ENCODE measurements around the gene UPK3B.
"Not testable (repeated sequence)": the region's sequence is repeated elsewhere in the genome, so short reads cannot be mapped to it uniquely, and the experiment has no call there.

Gene UPK3B

DNA sequence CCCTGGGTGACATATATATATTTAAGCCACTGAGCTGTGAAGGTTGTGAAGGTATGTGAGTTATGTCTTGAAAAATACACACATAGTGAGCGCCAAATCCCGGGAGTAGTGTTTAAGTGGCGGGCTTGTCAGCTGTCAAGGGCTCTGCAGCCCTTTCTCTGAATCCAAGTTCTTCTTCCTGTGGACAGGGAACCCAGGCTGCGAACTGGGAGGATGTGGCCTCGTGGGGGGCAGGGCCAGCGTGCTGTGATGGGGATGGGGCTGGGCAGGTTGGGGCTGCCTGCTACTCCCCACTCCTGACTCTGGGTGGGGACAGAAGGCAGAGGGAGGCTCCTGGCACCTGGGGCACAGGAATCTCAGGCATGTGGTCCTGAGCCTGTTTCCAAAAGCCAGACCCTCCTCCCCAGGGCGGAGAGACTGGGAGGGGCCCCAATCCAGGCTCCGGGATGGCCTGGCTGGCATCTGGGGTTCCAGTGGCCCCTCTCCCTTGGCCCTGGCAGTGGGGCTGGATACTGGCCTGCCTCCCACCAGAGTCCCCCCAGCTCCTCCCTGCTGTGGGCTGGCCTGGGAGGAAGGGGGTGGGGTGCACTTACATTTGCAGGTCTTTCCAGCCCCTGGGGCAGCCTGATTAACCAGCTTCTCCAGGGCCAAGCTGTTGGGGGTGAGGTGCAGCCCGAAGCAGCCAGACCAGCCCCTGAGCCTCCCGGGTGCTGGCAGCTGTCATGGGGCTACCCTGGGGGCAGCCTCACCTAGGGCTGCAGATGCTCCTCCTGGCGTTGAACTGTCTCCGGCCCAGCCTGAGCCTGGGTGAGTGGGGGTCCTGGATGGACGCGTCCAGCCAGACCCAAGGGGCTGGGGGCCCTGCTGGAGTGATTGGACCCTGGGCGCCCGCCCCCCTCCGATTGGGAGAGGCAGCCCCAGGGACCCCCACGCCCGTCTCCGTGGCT lies at the start of gene UPK3B:
Gene UPK3B, plus strand, starts transcription at position 622 of the 947 bp plus-strand sequence. Its CDS starts 101 bp downstream, at position 723.
- no peak for DNase-seq (ENCODE audit: low read depth in 2 of 2)

DNA sequence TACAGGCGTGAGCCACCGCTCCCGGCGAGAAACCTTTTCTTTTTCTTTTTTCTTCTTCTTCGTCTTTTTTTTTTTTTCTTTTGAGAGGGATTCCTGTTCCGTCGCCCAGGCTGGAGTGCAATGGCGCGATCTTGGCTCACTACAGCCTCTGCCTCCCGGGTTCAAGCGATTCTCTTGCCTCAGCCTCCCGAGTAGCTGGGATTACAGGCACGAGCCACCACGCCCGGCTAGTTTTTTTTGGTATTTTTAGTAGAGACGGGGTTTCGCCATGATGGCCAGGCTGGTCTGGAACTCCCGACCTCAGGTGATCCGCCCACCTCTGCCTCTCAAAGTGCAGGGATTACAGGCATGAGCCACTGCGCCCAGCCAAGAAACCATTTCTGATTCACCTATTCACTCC lies 49.6 kb upstream of the UPK3B start:
- DNase-seq (ENCODE audit: low read depth in 2 of 2) = not testable (repeated sequence)

DNA sequence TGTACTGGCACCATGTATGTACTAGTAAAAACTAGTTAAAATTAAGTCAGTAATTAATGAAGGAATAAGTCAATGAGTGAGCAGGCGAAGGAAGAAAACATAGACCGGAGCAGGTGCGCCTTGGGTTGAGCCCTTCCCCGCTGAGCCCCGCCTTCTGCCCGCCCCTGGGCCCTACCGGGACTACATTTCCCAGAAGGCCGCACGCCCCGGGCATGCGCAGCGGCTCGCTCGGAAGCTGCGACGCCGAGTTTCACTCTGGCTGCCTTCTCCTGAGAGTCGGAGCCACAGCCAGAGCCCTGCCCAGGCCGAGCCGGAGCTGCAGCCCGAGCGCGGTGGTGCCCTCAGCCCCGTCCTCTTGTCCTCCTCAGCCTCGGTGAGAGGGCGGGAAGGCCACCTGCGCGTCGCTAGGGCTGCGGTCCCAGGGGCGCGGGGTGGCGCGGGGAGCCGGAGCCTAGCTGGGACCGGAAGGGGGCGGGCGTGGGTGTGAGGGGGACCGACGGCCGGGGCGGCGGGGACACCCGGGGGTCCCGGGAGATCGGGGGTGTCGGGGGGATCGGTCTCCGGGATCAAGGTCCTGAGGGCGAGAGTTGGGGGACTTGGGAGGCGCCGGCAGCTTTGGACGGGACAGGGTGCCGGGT lies 48.8 kb upstream of the UPK3B start, which contains the start of gene DTX2:
Gene DTX2, plus strand, starts transcription at position 246 of the 638 bp plus-strand sequence. CDS start 18,801 bp downstream, outside the sequence.
- DNase-seq (ENCODE audit: low read depth in 2 of 2) = not testable (repeated sequence)

DNA sequence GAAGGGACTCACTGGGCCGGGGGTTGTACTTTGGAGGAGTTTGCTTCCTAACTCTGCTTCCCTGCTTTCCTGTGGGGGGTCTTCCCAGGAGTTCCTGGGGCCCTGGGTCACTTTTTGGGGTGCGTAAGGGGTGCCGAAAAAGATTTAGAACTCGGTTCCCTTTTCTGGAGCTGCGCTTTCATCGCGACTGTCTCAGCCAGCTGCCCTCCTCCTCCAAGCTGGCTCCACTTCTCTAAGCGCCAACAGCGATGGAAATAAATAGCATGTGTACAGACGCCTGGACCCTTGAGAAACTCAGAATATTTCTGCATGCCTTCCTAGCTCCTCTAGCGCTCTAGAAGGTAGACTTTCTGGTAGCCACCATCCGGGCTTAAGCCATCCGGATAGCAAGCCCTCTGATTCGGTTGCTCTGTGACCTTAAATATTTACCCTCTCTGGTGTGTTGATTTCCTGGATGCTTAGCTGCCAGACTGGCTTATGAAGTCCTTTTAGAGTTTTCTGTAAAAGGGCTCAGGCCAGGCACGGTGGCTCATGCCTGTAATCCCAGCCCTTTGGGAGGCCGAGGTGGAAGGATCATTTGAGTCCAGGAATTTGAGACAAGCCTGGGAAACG lies 48.0 kb upstream of the UPK3B start:
- not testable (repeated sequence) for DNase-seq (ENCODE audit: low read depth in 2 of 2)

DNA sequence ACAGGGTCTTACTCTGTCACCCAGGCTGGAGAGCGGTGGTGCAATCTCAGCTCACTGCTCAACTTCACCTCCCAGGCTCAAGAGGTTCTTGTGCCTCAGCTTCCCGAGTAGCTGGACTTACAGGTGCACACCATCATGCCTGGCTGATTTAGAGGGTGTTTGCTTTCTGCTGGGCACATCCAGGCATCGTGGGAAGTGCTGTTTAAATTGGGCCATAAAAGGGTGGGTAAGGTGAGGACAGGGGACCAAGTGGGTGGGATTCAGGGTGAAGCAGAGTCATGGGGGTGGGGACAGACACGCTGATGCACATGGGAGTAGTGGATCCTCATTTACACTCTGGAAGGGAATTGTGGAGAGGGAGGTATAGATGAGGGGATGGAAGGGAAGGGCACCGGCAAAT lies 45.4 kb upstream of the UPK3B start:
- not testable (repeated sequence) for DNase-seq (ENCODE audit: low read depth in 2 of 2)

DNA sequence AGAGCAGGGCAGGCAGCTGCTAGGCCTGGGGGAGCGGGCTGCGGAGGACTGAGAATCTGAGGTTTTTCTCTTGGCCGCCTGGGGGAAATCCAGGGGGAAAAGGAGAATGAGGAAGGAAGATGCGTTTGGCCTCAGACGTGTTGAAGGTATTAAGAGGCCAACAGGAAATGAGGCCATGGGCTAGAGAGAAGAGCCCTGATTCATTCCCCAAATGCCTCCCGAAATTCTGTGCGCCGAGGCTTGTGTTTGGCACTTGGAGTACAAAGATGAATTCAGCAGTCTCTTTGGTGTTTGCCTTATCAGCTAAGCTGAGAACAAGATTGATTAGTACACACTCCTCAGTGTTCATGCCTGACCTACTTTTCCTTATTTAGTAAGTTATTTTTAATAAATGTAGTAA lies 44.4 kb upstream of the UPK3B start:
- not testable (repeated sequence) for DNase-seq (ENCODE audit: low read depth in 2 of 2)

DNA sequence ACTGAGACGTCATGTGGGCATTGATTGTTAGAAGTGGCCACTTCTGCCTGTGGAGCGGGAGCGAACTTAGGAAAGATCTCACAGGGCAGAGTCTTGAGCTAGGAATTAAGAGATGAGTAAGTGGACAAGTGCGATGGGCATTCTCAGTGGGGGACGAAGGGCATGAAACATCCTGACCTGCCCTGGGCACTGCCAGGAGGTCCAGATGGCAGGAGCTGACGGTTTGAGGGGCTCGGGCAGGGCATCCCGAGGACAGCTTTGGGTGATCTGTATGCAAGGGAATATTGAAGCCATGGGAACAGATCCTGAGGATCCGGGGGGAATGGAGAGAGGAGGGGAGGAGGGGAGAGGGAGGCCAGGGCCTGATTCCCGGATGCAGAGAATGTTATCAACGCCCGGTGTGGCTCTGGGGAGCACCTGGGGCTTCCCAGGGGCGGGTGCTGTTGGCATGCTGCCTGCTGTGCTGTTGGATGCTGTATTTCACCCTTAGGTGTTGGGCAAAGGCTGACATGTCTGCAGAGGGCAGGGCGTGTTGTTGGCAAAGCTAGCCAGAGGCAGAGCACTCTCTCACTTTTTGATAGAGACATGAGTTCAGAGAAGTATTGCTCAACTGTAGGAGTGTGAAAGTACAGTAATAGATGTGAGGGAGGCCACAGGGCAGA lies 42.5 kb upstream of the UPK3B start:
- DNase-seq (ENCODE audit: low read depth in 2 of 2) = not testable (repeated sequence)

DNA sequence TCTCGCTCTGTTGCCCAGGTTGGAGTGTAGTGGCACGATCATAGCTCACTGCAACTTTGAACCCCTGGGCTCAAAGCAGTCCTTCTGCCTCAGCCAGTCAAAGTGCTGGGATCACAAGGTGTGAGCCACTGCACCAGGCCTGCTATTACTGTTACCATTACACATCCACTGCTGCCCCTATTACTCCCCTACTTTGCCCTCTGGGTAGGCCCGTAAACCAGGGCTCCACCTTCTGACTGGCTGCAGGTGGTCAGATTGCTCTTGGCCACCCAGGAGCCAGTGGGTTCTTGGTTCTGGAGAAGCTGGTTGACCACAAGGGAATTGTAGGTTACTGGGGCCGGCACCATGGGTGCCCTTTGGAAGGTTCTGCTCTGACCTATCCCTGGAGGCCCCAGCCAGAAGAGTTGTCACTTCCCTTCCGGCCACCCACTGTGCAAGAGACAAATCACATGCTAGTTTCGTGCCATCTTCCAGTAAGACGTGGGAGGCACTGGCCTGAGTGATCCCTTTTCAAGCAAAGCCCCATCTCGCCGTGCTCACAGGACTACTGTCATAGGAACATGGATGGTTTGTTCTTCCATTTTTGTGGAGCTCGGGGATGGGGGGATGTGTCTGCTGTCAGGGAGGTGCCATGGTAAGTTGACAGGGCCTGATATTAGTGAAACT lies 38.7 kb upstream of the UPK3B start:
- DNase-seq (ENCODE audit: low read depth in 2 of 2) = not testable (repeated sequence)

DNA sequence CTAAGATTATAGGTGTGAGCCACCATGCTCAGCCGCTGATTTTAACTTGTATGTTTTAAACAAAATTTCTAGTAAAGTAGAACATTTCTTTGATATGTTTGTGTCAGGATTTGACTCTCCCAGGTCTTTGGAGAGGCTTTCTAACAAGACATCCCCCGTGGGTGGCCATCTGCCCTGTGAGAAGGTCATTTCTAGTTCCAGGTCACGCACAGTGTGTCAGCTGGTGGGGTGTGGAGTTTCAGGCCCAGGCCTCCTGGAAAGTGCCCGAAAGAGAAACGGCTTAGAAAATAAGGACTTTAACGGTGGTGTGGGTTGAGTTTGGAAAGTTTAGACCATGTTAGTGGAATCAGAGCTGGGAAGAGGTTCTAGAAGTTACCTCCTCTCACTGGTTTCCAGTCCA lies 37.3 kb upstream of the UPK3B start:
- not testable (repeated sequence) for DNase-seq (ENCODE audit: low read depth in 2 of 2)

DNA sequence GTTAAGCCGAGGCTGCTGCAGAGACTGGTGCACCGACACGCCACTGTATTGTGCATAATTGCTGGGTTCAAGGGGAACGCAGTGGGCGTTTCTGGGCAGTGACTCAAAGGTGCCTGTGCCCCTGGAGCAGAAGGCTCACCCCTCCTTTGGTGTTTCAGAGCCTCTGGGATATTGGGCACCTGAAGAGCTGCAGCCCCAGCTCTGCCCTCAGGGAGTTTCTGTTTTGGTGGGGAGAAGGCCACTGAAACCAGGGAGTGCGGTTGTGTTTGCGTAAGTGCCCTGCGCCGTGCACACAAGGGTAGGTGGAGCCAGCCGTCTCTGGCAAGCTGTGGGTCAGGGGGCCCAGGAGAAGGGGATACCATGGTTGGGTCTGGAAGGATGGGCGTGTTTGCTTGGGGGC lies 34.1 kb upstream of the UPK3B start:
- DNase-seq (ENCODE audit: low read depth in 2 of 2) = not testable (repeated sequence)

DNA sequence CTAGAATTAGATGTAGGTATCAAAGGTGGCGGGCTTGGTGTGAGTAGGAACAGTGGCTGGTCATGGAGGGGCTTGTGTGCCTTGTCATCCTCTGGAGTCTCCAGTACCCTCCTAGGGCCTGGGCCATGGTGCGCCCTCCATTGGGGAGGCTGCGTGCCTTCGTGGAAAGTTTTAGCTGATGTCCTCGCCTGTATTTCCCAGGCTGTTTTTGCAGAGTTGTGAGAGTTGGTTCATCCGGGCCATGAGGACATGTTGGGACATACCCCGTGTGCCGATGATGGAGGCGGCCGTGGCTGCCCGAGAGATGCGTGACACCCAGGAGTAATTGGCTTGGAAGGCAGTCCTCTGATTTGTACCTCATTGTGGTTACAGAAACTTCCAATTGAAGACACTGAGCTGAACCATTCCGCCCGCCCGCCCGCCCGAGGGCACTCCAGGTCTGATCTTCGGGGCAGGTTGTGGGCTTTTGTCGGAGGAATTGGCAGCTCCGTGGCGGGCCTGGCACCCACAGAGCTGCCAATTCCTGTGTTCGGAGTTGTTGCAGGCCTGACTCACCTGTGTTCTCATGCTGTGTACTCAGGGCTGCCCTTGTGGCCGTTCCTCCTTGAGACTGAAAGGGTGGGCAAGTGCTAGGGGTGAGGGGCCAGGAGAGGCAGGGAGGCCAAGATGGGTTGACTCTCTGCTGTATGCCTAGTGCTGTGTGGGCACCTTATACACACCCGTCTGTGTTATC lies 33.4 kb upstream of the UPK3B start:
- not testable (repeated sequence) for DNase-seq (ENCODE audit: low read depth in 2 of 2)

DNA sequence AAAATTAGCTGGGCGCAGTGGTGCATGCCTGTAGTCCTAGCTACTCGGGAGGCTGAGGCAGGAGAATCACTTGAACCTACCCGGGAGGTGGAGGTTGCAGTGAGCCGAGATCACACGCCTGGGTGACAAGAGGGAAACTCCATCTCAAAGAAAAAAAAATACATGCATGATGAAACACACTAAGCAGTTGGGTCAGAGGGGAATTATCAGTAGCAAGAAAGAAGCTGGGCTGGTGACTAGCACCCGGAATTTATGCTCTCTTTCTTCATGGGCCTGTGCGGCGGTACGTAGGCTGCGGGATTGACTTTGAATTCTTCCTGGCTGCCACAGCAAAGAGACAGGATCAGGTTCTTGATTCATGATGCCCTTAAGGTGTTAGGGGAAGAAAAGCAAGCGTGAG lies 30.7 kb upstream of the UPK3B start:
- DNase-seq (ENCODE audit: low read depth in 2 of 2) = not testable (repeated sequence)

DNA sequence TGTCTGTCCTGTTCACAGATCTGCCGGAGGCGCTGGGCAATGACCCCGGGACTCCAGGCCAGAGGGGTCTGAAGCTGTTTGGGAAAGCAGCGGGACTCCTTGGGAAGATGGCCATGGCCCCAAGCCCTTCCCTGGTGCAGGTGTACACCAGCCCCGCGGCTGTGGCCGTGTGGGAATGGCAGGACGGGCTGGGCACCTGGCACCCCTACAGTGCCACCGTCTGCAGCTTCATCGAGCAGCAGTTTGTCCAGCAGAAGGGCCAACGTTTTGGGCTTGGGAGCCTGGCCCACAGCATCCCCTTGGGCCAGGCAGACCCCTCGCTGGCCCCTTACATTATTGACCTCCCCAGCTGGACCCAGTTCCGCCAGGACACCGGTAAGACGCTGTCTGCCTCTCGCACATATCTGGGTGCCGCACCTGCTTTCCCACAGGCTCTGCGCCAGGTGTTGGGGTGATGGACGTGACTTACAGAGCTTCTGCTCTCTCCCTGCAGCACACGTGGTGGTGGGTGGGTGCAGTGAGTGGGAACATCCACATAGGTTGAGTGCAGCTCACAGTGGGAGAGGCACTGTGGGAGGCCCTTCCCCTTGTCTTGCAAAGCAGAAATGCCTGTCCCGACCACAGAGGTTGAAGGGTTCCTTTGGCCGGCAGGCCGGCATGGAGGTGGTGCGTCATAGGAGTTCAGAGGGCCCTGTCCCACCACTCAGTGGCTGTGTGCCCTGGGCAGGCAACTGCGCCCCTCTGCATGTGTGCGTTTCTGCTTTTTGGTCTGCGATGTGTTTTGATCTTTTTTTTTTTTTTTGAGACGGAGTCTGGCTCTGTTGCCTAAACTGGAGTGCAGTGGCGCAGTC lies 29.7 kb upstream of the UPK3B start:
- DNase-seq (ENCODE audit: low read depth in 2 of 2) = not testable (repeated sequence)

DNA sequence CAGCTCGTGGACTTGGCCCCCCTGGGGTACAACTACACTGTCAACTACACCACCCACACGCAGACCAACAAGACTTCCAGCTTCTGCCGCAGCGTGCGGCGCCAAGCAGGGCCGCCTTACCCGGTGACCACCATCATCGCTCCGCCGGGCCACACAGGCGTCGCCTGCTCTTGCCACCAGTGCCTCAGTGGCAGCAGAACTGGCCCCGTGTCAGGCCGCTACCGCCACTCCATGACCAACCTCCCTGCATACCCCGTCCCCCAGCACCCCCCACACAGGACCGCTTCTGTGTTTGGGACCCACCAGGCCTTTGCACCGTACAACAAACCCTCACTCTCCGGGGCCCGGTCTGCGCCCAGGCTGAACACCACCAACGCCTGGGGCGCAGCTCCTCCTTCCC lies 27.7 kb upstream of the UPK3B start:
- DNase-seq (ENCODE audit: low read depth in 2 of 2) = not testable (repeated sequence)

DNA sequence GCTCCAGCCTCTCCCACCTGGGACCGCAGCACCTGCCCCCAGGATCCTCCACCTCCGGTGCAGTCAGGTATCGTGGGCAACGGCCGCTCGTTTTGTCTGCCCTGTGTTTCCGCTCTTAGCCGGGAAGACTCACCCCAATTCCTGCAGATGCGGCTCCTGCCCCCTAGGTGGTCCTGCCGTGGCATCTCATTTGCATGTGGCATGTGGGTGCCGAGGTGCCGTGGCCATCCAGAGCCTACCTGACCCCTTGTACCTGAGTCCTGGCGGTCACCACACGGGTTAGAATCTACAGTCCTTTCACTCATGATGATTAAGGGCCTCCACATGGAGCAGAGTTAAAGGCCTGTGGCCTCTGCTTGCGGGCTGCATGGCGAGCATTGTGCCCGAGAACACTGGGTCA lies 27.3 kb upstream of the UPK3B start:
- not testable (repeated sequence) for DNase-seq (ENCODE audit: low read depth in 2 of 2)

DNA sequence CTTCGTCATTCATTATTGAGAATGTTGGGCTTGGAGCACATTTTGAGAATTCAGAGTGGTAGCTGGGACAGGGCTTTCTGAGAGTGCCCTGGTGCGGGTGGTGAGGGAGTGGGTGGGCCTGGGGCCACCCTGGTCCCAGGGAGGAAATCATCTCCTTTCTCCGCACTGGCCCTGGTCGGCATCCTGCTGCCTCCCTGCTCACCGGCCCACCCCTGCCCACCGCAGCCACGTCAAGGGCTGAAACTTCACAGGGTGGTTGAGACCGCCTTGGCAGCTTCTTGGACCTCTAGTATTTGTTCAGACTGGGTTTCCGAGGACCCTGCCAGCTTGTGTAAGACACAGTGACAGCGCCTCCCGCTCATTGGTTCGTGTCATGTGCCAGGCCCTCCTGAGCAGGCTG lies 25.9 kb upstream of the UPK3B start:
- not testable (repeated sequence) for DNase-seq (ENCODE audit: low read depth in 2 of 2)

DNA sequence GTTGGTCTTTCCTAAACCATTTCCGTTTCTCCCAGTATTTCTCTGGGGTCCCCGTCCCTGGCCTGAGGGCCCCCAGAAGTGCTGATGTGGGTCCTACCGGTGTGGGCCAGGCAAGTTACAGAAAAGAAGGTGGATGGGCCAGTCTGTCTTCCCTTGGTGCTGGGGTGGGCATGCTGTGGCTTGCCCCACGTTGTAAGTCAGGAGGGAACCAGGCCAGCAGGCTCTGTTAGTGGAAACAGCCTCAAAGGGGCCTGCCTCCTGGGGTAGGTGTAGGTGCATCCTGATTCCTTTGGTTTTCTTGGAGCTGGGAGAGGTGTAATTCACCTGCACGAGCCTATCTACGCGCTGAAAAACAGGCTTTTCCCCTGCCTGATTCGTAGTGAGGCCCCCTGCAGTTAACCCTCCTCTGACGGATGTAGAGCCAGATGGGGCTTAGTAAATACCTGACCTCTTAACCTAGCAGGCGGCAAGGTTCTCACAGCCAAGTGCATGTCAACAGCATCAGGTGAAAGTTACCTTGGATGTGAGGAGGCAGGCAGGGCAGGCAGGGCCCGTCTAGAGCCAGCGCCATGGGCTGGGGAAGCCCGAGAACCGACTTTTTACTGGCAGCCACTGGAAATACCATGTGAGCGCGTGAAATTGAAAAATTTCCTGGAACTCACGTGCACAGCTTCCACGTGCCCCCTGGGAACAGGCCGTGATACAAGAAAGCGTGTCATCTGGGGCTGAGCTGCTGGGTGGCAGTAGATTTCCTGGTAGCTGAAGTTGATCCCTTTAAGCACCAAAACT lies 24.3 kb upstream of the UPK3B start:
- not testable (repeated sequence) for DNase-seq (ENCODE audit: low read depth in 2 of 2)

DNA sequence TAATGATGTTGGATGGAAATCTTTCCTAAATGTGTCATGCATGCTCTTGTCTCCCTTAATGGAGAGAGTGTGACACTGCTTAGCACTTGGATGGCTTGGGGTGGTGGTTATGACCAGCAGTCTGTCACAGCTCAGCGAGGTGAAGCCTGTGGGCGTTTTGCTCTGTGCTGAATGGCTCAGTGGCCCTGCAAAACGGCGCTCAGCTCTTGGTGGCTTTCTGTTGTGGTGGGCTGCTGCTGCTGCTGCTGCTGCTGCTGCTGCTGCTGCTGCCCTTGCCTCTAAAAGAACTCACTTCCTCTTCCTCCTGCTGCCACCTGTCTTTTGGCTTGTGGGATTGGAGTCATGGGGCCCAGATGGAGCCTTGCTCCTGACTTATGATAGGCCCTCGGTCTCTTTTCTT lies 23.7 kb upstream of the UPK3B start:
- DNase-seq (ENCODE audit: low read depth in 2 of 2) = not testable (repeated sequence)

DNA sequence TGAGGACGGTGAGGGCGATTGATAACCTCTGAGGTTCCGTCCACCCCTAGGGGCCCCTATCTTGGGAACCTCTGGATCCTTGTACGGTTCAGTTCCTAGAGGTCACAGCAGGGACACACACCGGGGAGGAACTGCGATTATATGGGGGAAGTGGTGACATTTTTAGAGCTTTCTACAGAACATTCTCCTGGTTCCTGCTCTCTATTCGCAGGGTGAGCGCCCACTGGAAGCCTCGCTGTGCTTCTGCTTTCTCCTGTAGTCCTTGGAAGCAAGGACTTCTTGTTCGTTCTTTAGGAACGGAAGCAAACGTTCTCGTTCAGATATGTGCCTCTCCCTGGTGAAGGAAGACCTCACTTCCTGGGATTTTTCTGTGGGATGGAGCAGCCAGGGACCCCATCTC lies 22.4 kb upstream of the UPK3B start:
- not testable (repeated sequence) for DNase-seq (ENCODE audit: low read depth in 2 of 2)

All from fibroblast of skin of left quadriceps (primary cell).